GM21381 (cell line): Measurements from ENCODE around the gene SMG6.
"Not testable (repeated sequence)": the region's sequence is repeated elsewhere in the genome, so short reads cannot be mapped to it uniquely, and the experiment has no call there.

ENCODE experiments used
- ATAC-seq: cut with Tn5 transposase; IDR thresholded peaks from one replicate; pipeline ENCODE4 v1.9.1; 2021; ENCODE audit warnings: mild to moderate bottlenecking, moderate library complexity; ENCODE audit not compliant: unreplicated experiment

SMG6 gene

GRCh38 chr17:2018716-2019510, 284.7 kb downstream of the SMG6 start:
- ATAC-seq = no peak

DNA sequence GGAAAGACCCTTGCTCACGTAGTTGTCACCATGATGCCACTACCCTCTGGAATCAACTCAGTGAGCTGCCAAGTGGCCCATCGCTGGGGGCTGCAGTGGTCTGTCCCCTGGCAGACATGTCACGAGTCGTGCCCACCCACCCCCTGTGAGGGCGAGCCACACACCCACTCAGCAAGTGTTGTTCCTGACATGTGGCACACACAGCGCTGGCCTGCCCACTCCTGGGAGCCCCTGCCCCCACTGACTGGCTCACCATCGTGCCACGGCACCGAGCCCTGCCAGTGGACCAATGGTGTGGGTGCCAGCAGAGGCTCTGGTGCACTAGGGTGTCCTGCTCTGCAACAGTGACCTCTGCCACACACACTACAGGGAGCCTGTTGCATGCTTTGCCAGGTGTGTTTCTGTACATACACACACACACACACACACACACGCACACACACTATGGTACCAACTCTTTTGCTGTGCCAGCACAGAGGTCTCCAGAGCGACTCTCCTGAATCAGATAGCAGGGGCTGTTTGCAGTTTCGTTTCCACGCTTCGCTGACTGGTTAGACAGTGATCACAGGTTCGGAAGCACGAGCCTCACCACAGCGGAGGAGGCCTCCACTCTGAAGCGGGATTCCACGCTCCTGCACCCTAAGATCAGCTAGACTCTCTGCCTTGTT, 286.2 kb downstream of the SMG6 start:
- no peak for ATAC-seq

- ATAC-seq = no peak
Measured at GRCh38 chr17:2016494-2016893, 287.1 kb downstream of the SMG6 start.

DNA sequence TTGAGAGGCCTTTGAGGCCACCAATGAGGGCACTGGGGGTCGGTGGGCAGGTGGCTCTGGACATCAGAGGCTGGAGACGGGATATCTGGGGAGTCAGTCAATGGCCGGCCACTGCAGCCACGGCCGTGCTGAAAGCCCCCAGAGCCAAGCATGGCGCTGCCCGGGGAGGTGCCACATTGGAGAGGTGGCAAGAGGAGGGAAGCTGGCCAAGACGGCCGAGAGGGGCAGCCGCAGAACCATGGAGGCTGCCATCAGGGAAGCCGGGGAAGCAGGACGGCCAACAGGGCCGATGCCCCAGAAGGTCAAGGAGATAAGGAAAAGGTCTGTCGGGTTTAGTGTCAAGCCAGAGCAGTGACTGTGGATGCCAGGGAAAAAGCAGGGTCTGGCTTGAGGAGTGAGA, 288.3 kb downstream of the SMG6 start:
- no peak for ATAC-seq

DNA sequence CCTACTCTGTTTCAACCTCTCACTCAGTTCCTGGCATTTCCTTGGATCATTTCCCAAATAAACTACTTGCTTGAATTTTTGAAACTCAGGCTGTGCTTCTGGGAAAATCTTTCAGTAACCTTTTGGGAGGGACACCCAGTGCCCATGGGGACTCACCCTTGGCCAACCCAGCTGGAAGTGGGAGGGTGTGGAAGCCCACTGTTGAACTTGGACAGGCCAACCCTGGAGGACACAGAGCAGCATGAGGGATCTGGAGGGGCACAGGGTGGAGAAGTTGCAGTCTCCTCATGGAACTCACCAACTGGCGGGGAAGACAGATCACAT, 289.6 kb downstream of the SMG6 start:
- no peak for ATAC-seq

DNA sequence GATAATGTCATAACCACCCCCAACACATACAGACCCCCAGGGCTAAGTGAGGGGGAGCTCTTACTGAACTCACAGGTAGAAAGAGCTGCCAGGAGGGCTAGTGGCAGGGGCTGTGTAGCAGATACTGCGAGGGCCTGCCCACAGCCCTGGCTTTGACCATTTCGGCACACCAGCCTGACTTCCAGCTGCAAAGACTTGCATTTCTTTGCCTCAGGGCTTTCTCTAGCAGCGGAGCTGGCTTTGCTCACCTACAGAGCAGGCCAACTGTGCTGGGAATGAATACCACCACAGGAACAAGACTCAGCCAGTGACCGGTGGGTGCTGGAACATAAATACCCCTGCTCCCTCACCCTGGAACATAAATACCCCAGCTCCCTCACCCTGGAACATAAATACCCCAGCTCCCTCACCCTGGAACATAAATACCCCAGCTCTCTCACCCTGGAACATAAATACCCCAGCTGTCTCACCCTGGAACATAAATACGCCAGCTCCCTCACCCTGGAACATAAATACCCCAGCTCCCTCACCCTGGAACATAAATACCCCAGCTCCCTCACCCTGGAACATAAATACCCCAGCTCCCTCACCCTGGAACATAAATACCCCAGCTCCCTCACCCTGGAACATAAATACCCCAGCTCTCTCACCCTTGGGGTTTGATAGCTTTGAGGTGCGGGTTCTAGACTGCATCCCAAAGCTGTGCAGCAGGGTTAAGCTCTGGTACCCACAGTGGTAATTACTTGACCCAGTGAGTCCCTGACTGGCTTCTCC, 290.2 kb downstream of the SMG6 start:
- ATAC-seq = not testable (repeated sequence)

- ATAC-seq = no peak
Measured at GRCh38 chr17:2012499-2012898, 291.1 kb downstream of the SMG6 start.

DNA sequence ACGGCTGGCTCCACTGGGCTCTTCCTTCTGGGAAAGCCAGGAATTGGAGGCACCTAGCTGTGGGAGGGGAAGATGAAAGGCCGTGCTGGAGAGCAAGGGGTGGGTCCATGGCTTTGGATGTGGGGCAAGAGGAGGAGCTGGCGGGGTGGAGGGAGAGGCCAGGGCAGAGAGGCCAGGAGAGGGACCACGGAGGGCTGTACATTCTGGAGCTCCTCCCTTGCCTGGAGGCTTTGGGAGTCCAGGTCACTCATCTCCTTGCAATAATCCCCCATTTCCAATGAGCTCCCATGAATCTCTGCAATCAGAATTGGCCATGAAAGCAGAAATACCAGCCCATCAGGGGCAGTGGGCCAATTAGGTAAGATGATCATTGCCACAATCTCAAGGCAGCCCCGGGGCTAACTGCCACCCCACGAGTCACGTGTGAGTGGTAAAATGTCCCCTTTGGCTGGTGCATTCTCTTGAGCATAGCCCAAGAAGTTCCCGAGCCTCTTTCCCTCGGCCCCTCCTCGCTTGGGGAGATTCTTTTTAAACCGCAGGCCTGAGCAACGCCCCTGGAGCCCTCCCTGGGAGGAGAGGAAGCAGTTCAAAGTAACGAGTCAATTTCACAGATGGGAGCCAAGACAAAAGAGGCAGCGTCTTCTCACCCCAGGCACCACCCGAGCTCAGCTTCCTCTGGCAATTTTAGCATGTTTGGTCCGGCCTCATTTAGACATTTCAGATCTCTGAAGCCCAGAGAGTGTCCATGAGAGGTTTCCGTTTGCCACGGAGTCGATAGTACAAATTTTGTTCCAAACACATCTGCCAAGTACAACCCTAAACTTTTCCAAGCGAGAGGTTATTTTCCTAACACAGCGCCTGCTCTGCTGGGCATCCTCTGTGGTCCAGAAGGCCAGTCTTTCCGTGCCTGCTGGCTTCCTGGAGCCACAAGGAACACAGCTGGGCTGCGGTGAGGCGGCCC, 291.9 kb downstream of the SMG6 start:
- no peak for ATAC-seq
